ENCODE results near the gene CDK15.

Gene CDK15

GRCh38 chr2:201901786-201902185 lies 95.4 kb downstream of the CDK15 start:
- ChIA-PET CTCF (no interaction called here), POLR2A (no interaction called here)
- no peak for DNase-seq (ENCODE audit: extremely low spot score)
- TF ChIP-seq ELF4 (IDR thresholded peaks at IDR 0.05) (no peak), LEF1 (IDR thresholded peaks at IDR 0.05; ENCODE audit: borderline replicate concordance) (no peak), NFRKB (IDR thresholded peaks at IDR 0.05) (no peak), SP1 (IDR thresholded peaks at IDR 0.05) (no peak), L3MBTL2 (conservative IDR thresholded peaks at IDR 0.05) (no peak), HDGF (IDR thresholded peaks at IDR 0.05; ENCODE audit: borderline replicate concordance) (no peak), CTBP1 (IDR thresholded peaks at IDR 0.05; ENCODE audit: borderline replicate concordance) (no peak), FOXA1 (IDR thresholded peaks at IDR 0.05) (no peak)
- TF ChIP-seq, protein P1, sequence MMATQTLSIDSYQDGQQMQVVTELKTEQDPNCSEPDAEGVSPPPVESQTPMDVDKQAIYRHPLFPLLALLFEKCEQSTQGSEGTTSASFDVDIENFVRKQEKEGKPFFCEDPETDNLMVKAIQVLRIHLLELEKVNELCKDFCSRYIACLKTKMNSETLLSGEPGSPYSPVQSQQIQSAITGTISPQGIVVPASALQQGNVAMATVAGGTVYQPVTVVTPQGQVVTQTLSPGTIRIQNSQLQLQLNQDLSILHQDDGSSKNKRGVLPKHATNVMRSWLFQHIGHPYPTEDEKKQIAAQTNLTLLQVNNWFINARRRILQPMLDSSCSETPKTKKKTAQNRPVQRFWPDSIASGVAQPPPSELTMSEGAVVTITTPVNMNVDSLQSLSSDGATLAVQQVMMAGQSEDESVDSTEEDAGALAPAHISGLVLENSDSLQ (IDR thresholded peaks at IDR 0.05), result no peak

DNA sequence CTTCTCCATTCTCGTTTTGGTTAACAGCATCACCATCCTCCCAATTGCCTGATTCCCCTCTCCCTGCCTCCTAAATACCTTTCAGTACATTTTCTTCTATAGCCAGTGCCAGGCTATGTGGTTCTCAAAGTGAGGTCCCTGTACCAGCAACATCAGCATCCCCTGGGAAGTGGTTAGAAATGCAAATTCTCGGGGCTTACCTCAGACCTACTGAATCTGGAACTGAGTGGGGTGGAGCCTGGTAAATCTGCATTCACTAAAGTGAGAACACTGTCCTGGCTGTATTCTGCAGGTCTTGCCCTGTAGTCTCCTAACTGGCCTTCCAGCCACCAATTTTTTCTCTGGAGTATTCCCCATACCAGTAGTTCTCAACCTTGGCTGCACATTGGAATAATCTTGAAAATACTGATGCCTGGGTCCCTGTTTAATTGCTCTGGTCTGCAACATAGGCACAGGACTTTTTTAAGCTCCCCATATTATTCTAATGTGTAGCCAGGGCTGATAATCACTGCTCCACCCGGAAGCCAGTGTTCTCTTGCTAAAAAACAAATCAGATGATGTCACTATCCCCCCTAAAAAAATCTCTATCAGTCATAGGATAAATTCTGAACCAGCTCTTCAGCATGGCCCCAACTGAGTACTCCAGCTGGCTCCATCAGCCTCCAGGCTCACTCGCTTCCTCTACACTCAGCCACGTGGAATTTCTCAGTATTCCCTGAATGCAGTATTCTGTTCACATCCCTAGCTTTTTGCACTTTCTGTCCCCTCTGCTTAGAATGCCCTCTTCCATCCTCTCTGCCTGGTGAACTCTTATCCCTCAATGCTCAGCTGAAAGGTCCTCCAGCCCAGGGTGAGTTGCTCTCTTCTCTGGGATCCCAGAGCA lies 98.4 kb downstream of the CDK15 start:
- DNase-seq (ENCODE audit: extremely low spot score), result no peak
- ChIA-PET POLR2A (no interaction called here), CTCF (no interaction called here)
- no peak for TF ChIP-seq HDGF (IDR thresholded peaks at IDR 0.05; ENCODE audit: borderline replicate concordance)
- TF ChIP-seq BHLHE40 (IDR thresholded peaks at IDR 0.05; ENCODE audit: borderline replicate concordance), result no peak
- TF ChIP-seq, protein P1 (IDR thresholded peaks at IDR 0.05), result no peak

GRCh38 chr2:201906777-201907562 lies 100.6 kb downstream of the CDK15 start:
- no peak for DNase-seq (ENCODE audit: extremely low spot score)
- ChIA-PET POLR2A (no interaction called here), CTCF (no interaction called here)
- TF ChIP-seq CTBP1 (IDR thresholded peaks at IDR 0.05; ENCODE audit: borderline replicate concordance) (no peak), SUZ12 (IDR thresholded peaks at IDR 0.05) (no peak), FOXM1 (IDR thresholded peaks at IDR 0.05; ENCODE audit: borderline replicate concordance) (no peak), BHLHE40 (IDR thresholded peaks at IDR 0.05; ENCODE audit: borderline replicate concordance) (no peak), LEF1 (IDR thresholded peaks at IDR 0.05; ENCODE audit: borderline replicate concordance) (no peak), ZNF384 (IDR thresholded peaks at IDR 0.05) (no peak)

DNA sequence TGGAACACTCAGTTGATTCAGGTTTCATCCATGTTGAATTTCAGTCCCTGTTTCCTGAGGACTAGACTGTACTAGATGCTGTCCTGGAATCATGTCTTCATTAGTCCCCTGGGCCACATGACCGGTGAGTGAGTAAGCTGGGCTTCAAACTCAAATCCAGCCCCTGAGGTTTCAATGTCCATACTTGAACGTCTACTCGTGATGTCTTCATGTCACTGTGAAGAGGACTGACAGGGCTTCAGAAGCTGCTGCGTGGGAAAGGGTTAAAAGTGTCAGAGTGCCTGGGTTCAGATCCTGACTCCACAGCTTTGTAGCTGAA lies 101.2 kb downstream of the CDK15 start:
- DNase-seq (ENCODE audit: extremely low spot score), result no peak
- POLR2A ChIA-PET, result no interaction called here

DNA sequence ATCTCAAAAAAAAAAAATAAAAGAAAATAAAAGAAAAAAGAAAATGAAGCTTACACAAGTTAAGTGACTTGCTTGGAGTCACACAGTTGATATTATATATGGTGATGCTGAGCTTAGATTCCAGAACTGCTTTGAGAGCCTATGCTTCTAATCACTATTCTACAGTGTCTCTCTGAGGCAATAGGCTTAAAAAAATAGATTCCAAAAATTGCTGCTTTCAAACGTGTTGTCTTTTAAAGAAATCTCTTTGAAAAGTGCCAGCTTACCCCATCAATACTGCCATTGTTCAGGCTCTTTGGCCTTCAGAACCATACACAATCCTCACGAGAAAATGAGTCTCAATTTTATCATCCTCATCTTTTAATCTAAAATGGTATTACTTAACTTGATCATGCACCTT lies 102.6 kb downstream of the CDK15 start:
- ChIA-PET POLR2A (no interaction called here), CTCF (no interaction called here)
- TF ChIP-seq ARNT (IDR thresholded peaks at IDR 0.05) (no peak), CTBP1 (IDR thresholded peaks at IDR 0.05; ENCODE audit: borderline replicate concordance) (no peak)
- no peak for DNase-seq (ENCODE audit: extremely low spot score)

More for the DNA sequence above, 101.2 kb downstream of the CDK15 start:
- CTCF ChIA-PET, result no interaction called here
- no peak for TF ChIP-seq NFRKB (IDR thresholded peaks at IDR 0.05)
- no peak for TF ChIP-seq FOXM1 (IDR thresholded peaks at IDR 0.05; ENCODE audit: borderline replicate concordance)
- no peak for TF ChIP-seq SP1 (IDR thresholded peaks at IDR 0.05)
- TF ChIP-seq, protein P1 (IDR thresholded peaks at IDR 0.05), result no peak
- TF ChIP-seq L3MBTL2 (conservative IDR thresholded peaks at IDR 0.05), result no peak
- TF ChIP-seq TARDBP (IDR thresholded peaks at IDR 0.05), result no peak
- no peak for TF ChIP-seq ARNT (IDR thresholded peaks at IDR 0.05)
- no peak for TF ChIP-seq ELF4 (IDR thresholded peaks at IDR 0.05)
- no peak for TF ChIP-seq CTBP1 (IDR thresholded peaks at IDR 0.05; ENCODE audit: borderline replicate concordance)
- TF ChIP-seq ZNF384 (IDR thresholded peaks at IDR 0.05), result no peak
- TF ChIP-seq FOXK2 (IDR thresholded peaks at IDR 0.05), result no peak
- no peak for TF ChIP-seq FOXA1 (IDR thresholded peaks at IDR 0.05)

DNA sequence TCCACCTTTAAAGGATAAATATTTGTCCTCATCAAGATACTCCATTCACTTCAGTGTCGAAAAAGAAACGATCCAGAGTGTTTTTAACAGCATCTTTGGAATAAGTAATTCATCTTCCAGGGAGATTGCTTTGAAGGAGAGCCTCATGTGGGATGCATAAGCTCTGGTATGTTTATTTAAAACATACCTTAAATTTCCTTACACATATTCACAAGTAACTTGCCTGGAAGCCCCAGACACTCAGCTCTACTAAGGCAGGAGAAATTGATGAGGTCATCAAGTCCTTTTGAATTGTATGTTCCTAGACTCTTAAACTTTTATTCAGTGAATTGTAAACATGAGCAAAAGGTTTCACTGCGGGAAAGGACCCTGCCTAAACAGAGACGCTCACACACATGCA lies 103.0 kb downstream of the CDK15 start:
- ChIA-PET CTCF (no interaction called here), POLR2A (no interaction called here)
- no peak for TF ChIP-seq ELF4 (IDR thresholded peaks at IDR 0.05)
- no peak for TF ChIP-seq L3MBTL2 (conservative IDR thresholded peaks at IDR 0.05)
- no peak for TF ChIP-seq FOXA1 (IDR thresholded peaks at IDR 0.05)
- TF ChIP-seq ZNF384 (IDR thresholded peaks at IDR 0.05), result no peak
- no peak for TF ChIP-seq NFRKB (IDR thresholded peaks at IDR 0.05)
- no peak for TF ChIP-seq FOXK2 (IDR thresholded peaks at IDR 0.05)
- no peak for TF ChIP-seq BHLHE40 (IDR thresholded peaks at IDR 0.05; ENCODE audit: borderline replicate concordance)
- DNase-seq (ENCODE audit: extremely low spot score), result no peak

DNA sequence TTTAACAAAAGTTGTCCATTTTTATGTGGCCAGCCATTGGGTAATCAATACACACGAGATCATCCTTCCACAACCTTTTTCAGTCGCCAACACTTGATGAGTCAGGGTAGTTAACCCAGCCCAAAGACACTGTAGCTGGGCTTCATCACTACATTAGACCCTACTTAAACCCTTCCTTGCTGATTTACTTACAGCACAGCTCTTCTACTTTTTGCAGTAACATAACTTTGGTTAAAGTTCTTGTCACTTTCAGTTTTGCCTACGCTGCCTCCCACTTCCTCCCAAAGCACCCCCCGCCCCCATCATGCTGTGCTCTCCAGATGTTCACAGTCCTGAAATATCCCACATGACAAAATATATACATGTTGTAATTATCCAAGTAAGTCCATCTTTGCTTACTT lies 103.6 kb downstream of the CDK15 start:
- POLR2A ChIA-PET, result no interaction called here

More for the DNA sequence above, 103.6 kb downstream of the CDK15 start:
- DNase-seq (ENCODE audit: extremely low spot score), result no peak
- CTCF ChIA-PET, result no interaction called here
- TF ChIP-seq LEF1 (IDR thresholded peaks at IDR 0.05; ENCODE audit: borderline replicate concordance), result no peak
- TF ChIP-seq L3MBTL2 (conservative IDR thresholded peaks at IDR 0.05), result no peak
- no peak for TF ChIP-seq ZNF384 (IDR thresholded peaks at IDR 0.05)
- TF ChIP-seq ELF4 (IDR thresholded peaks at IDR 0.05), result no peak
- TF ChIP-seq FOXM1 (IDR thresholded peaks at IDR 0.05; ENCODE audit: borderline replicate concordance), result no peak
- TF ChIP-seq HDGF (IDR thresholded peaks at IDR 0.05; ENCODE audit: borderline replicate concordance), result no peak
- TF ChIP-seq ARNT (IDR thresholded peaks at IDR 0.05), result no peak
- TF ChIP-seq SUZ12 (IDR thresholded peaks at IDR 0.05), result no peak
- TF ChIP-seq CTBP1 (IDR thresholded peaks at IDR 0.05; ENCODE audit: borderline replicate concordance), result no peak
- no peak for TF ChIP-seq FOXK2 (IDR thresholded peaks at IDR 0.05)
- TF ChIP-seq, protein P1 (IDR thresholded peaks at IDR 0.05), result no peak
- TF ChIP-seq SP1 (IDR thresholded peaks at IDR 0.05), result no peak
- no peak for TF ChIP-seq BHLHE40 (IDR thresholded peaks at IDR 0.05; ENCODE audit: borderline replicate concordance)
- TF ChIP-seq FOXA1 (IDR thresholded peaks at IDR 0.05), result no peak
- no peak for TF ChIP-seq NFRKB (IDR thresholded peaks at IDR 0.05)
- no peak for TF ChIP-seq TARDBP (IDR thresholded peaks at IDR 0.05)
